ENCODE results near the gene MRM3.

The MRM3 gene

DNA sequence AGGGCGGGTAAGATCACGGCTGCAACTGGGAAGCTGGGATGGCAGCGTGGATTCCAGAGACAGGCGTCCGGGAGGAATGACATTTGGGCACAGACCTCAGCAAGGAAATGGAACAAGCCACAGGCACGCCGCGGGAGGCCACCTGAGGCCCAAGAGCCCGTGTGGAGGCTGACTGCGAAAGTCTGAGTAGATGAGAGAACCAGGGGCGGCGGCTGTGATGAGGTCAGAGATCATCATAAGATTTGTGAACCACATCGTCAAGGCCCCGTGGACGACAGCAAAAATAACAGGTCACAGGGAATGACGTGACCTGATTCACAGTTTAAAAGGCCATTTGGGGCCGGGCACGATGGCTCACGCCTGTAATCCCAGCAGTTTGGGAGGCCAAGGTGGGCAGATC, 48.2 kb downstream of the MRM3 start:
- H2AFZ ChIP-seq (ENCODE audit: low read length), result no peak overlapping the region
- no peaks in the 10 kb centered on the region for H3K36me3 ChIP-seq (ENCODE audit: insufficient read depth, low read length)
- H3K9me3 ChIP-seq (ENCODE audit: insufficient read depth, low read depth, low read length), result no peaks in the 10 kb centered on the region; the same call in 1 of the 2 replicates
- no peaks in the 10 kb centered on the region for H3K79me2 ChIP-seq (ENCODE audit: insufficient read depth, low read length)
- H3K4me2 ChIP-seq (ENCODE audit: low read depth, low read length, poor library complexity, severe bottlenecking), result no peak overlapping the region
- no peaks in the 10 kb centered on the region for H3K9me2 ChIP-seq (replicated peaks; ENCODE audit: low read depth, low read length)
- TF ChIP-seq CTCF (conservative IDR thresholded peaks at IDR 0.05; ENCODE audit: low read length) (no peak), EZH2phosphoT487 (IDR thresholded peaks at IDR 0.05; ENCODE audit: borderline replicate concordance) (no peak)
- no peaks in the 10 kb centered on the region for H3K4me1 ChIP-seq (ENCODE audit: insufficient read depth, low read length, poor library complexity, severe bottlenecking)
- no peaks in the 10 kb centered on the region for H3F3A ChIP-seq (ENCODE audit: low read depth)
- H3K27me3 ChIP-seq (ENCODE audit: insufficient read depth, low read length, poor library complexity, severe bottlenecking), result no peaks in the 10 kb centered on the region
- H4K20me1 ChIP-seq (ENCODE audit: insufficient read depth, low read length, poor library complexity, severe bottlenecking), result no peaks in the 10 kb centered on the region
- no peak overlapping the region for H3K9ac ChIP-seq (ENCODE audit: low read depth, low read length, poor library complexity, severe bottlenecking)
- no peak overlapping the region for H3K4me3 ChIP-seq (ENCODE audit: low read length, poor library complexity, severe bottlenecking)

GRCh38 chr17:830950-831349, 48.8 kb downstream of the MRM3 start:
- no peak overlapping the region for H3K9ac ChIP-seq (ENCODE audit: low read depth, low read length, poor library complexity, severe bottlenecking)
- no peaks in the 10 kb centered on the region for H3K27me3 ChIP-seq (ENCODE audit: insufficient read depth, low read length, poor library complexity, severe bottlenecking)
- no peaks in the 10 kb centered on the region for H3F3A ChIP-seq (ENCODE audit: low read depth)
- no peaks in the 10 kb centered on the region; the same call in 1 of the 2 replicates for H3K9me3 ChIP-seq (ENCODE audit: insufficient read depth, low read depth, low read length)
- TF ChIP-seq CTCF (conservative IDR thresholded peaks at IDR 0.05; ENCODE audit: low read length) (no peak), EZH2phosphoT487 (IDR thresholded peaks at IDR 0.05; ENCODE audit: borderline replicate concordance) (no peak)
- H3K36me3 ChIP-seq (ENCODE audit: insufficient read depth, low read length), result no peaks in the 10 kb centered on the region
- H3K9me2 ChIP-seq (replicated peaks; ENCODE audit: low read depth, low read length), result no peaks in the 10 kb centered on the region
- H3K79me2 ChIP-seq (ENCODE audit: insufficient read depth, low read length), result no peaks in the 10 kb centered on the region
- no peaks in the 10 kb centered on the region for H3K4me1 ChIP-seq (ENCODE audit: insufficient read depth, low read length, poor library complexity, severe bottlenecking)
- no peaks in the 10 kb centered on the region for H4K20me1 ChIP-seq (ENCODE audit: insufficient read depth, low read length, poor library complexity, severe bottlenecking)
- H2AFZ ChIP-seq (ENCODE audit: low read length), result no peak overlapping the region
- no peak overlapping the region for H3K4me2 ChIP-seq (ENCODE audit: low read depth, low read length, poor library complexity, severe bottlenecking)
- no peak overlapping the region for H3K4me3 ChIP-seq (ENCODE audit: low read length, poor library complexity, severe bottlenecking)

GRCh38 chr17:834136-834535, 52.0 kb downstream of the MRM3 start:
- Histone ChIP-seq H3F3A (ENCODE audit: low read depth) (no peaks in the 10 kb centered on the region), H4K20me1 (ENCODE audit: insufficient read depth, low read length, poor library complexity, severe bottlenecking) (no peaks in the 10 kb centered on the region)
- TF ChIP-seq EZH2phosphoT487 (IDR thresholded peaks at IDR 0.05; ENCODE audit: borderline replicate concordance) (no peak), CTCF (conservative IDR thresholded peaks at IDR 0.05; ENCODE audit: low read length) (no peak)

More at GRCh38 chr17:834136-834535, 52.0 kb downstream of the MRM3 start:
- Histone ChIP-seq H3K9me2 (replicated peaks; ENCODE audit: low read depth, low read length) (no peaks in the 10 kb centered on the region), H2AFZ (ENCODE audit: low read length) (no peak overlapping the region), H3K36me3 (ENCODE audit: insufficient read depth, low read length) (no peaks in the 10 kb centered on the region), H3K27me3 (ENCODE audit: insufficient read depth, low read length, poor library complexity, severe bottlenecking) (no peaks in the 10 kb centered on the region), H3K4me1 (ENCODE audit: insufficient read depth, low read length, poor library complexity, severe bottlenecking) (no peaks in the 10 kb centered on the region), H3K4me3 (ENCODE audit: low read length, poor library complexity, severe bottlenecking) (no peak overlapping the region), H3K4me2 (ENCODE audit: low read depth, low read length, poor library complexity, severe bottlenecking) (no peak overlapping the region), H3K9me3 (ENCODE audit: insufficient read depth, low read depth, low read length) (peaks cover 4% of the 10 kb centered on the region; the same call in 1 of the 2 replicates), H3K79me2 (ENCODE audit: insufficient read depth, low read length) (no peaks in the 10 kb centered on the region), H3K9ac (ENCODE audit: low read depth, low read length, poor library complexity, severe bottlenecking) (no peak overlapping the region)

Data from Loucy (cell line).